ENCODE results near the gene BCAR3. TPM values are rescaled to one million over a fixed set of nuclear protein-coding genes. Genes with fewer than 3 reads are reported as not detected.

BCAR3 gene
- total RNA-seq, 1 donor from 2014 or later = 16.6 TPM

DNA sequence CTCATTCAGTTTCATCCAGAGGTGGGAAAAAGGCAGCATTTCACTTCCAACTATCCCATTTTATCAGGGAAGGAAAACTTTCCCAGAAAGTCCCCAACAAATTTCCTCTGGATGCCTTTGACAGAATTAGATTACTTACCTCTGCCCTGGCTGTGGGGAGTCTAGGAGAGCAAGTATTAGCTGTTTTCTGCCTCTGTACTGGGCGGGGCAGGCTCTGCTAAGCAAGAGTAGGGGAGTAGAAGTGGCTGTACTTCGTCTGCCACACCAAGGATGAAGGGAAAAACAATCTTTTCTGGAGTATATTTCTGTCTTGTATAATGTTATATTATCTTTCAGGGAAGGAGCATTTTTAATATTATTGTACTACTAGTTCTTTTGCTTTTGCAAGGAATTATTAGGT is 155.2 kb downstream of the BCAR3 start:
- H3K36me3 Mint-ChIP-seq = peaks cover 40% of the 10 kb centered on the region
- TF ChIP-seq, protein P1, sequence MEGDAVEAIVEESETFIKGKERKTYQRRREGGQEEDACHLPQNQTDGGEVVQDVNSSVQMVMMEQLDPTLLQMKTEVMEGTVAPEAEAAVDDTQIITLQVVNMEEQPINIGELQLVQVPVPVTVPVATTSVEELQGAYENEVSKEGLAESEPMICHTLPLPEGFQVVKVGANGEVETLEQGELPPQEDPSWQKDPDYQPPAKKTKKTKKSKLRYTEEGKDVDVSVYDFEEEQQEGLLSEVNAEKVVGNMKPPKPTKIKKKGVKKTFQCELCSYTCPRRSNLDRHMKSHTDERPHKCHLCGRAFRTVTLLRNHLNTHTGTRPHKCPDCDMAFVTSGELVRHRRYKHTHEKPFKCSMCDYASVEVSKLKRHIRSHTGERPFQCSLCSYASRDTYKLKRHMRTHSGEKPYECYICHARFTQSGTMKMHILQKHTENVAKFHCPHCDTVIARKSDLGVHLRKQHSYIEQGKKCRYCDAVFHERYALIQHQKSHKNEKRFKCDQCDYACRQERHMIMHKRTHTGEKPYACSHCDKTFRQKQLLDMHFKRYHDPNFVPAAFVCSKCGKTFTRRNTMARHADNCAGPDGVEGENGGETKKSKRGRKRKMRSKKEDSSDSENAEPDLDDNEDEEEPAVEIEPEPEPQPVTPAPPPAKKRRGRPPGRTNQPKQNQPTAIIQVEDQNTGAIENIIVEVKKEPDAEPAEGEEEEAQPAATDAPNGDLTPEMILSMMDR (conservative IDR thresholded peaks at IDR 0.05) = no peak
- H3K4me3 Mint-ChIP-seq = no peak overlapping the region
- peaks cover 6% of the 10 kb centered on the region for H3K4me1 Mint-ChIP-seq (ENCODE audit: unreplicated experiment)
- peak overlapping the region; percentile 16 for H3K27ac Mint-ChIP-seq
- no peaks in the 10 kb centered on the region for H3K9me3 Mint-ChIP-seq
- no peaks in the 10 kb centered on the region for H3K27me3 Mint-ChIP-seq
- DNase-seq (ENCODE audit: extremely low spot score, unreplicated experiment) = no peak

DNA sequence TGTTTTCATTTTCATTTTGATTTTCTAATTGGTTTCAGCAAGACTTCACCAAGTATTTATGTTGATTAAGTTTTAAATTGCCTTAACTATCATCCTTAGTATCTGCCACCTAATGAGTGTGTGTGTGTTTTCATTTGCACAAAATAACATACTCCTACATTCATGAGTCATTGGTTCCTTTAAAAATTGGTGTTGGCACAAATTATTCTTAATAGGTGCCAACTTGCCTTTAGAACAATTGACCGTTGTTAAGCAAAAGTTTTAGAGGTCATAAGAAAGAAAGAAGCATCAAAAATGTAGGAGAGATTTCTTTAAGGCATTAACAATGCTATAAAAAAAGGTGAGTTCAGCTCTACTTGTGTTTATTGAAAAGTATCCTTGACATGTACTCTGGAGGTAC is 156.2 kb downstream of the BCAR3 start:
- DNase-seq (ENCODE audit: extremely low spot score, unreplicated experiment) = no peak
- TF ChIP-seq, protein P1 (conservative IDR thresholded peaks at IDR 0.05) = no peak
- H3K27me3 Mint-ChIP-seq = no peaks in the 10 kb centered on the region
- no peak overlapping the region for H3K4me3 Mint-ChIP-seq
- H3K4me1 Mint-ChIP-seq (ENCODE audit: unreplicated experiment) = peaks cover 6% of the 10 kb centered on the region
- H3K9me3 Mint-ChIP-seq = no peaks in the 10 kb centered on the region
- peaks cover 39% of the 10 kb centered on the region for H3K36me3 Mint-ChIP-seq
- H3K27ac Mint-ChIP-seq = no peak overlapping the region

DNA sequence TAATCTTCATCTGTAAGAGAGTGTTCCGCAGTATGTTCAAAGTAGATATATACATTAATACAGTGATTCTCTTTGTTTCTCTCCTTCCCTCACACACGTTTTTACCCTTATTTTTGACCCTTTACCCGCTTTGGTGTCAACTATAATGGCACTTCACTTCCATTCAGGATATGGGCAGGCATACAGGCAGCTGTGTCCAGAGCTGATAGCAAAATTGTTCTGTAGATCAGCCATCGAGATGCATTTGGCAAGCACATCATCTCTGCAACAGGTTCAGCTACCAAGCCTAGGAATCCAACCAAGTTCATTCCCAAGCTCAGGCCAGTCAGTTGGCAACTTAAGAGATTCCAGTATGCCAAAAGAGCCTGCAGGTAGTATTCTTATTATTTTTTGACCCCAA is 158.9 kb downstream of the BCAR3 start:
- no peak for DNase-seq (ENCODE audit: extremely low spot score, unreplicated experiment)
- no peak overlapping the region for H3K27ac Mint-ChIP-seq
- H3K9me3 Mint-ChIP-seq = no peaks in the 10 kb centered on the region
- peaks cover 36% of the 10 kb centered on the region for H3K36me3 Mint-ChIP-seq
- H3K27me3 Mint-ChIP-seq = no peaks in the 10 kb centered on the region
- H3K4me1 Mint-ChIP-seq (ENCODE audit: unreplicated experiment) = peaks cover 10% of the 10 kb centered on the region
- TF ChIP-seq, protein P1 (conservative IDR thresholded peaks at IDR 0.05) = no peak
- H3K4me3 Mint-ChIP-seq = no peak overlapping the region

DNA sequence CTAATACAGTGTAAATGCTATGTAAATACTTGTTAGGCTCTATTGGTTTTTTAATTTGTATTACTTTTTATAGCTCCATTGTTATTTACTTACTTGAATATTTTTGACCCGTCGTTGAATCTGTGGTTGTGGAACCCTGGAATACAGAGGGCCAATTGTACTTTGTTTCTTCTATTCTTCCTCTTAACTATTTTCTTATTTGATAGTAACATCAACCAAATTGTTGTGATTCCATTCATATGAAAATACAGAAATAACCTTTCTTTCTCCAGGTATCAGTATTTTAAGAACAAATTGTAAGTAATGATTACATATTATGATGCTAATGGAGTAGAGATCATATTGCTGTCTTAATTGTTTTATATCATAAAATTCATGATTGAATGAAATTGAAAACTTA is 160.0 kb downstream of the BCAR3 start:
- DNase-seq (ENCODE audit: extremely low spot score, unreplicated experiment) = no peak
- peaks cover 12% of the 10 kb centered on the region for H3K4me1 Mint-ChIP-seq (ENCODE audit: unreplicated experiment)
- TF ChIP-seq, protein P1 (conservative IDR thresholded peaks at IDR 0.05) = no peak
- H3K27ac Mint-ChIP-seq = no peak overlapping the region
- H3K4me3 Mint-ChIP-seq = no peak overlapping the region
- peaks cover 39% of the 10 kb centered on the region for H3K36me3 Mint-ChIP-seq
- H3K27me3 Mint-ChIP-seq = no peaks in the 10 kb centered on the region
- no peaks in the 10 kb centered on the region for H3K9me3 Mint-ChIP-seq

DNA sequence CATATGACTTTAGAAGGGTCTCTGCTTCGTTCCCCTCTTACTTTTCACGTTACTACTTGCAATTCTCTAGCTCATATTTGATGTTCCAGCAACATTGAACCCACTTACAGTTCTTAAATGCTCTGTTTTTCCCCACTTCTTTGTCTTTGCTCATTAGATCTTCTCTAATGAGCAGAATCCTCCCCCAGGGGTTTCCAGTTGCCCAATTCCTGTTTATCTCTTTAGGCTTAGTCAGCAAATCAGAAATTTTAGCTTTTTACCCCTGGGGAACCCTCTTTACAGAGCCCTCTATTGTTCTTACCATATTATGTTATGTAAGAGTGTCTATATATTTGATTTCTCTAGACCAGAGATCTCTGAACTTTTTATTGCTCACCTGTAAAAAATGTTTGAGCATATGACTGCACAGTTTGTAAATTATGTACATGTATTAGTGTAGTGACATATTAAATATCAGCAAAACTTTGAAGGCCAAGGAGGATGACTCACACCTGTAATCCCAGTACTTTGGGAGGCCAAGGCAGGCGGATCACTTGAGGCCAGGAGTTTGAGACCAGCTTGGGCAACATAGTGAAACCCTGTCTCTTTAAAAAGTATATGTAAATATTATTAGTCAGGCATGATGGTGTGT is 162.3 kb downstream of the BCAR3 start:
- TF ChIP-seq, protein P1 (conservative IDR thresholded peaks at IDR 0.05) = no peak
- Mint-ChIP-seq H3K4me3 (no peak overlapping the region), H3K27ac (peak overlapping the region; percentile 67)

More for the DNA sequence above, 162.3 kb downstream of the BCAR3 start:
- Mint-ChIP-seq H3K4me1 (ENCODE audit: unreplicated experiment) (peaks cover 12% of the 10 kb centered on the region), H3K36me3 (peaks cover 35% of the 10 kb centered on the region), H3K27me3 (no peaks in the 10 kb centered on the region), H3K9me3 (no peaks in the 10 kb centered on the region)
- no peak for DNase-seq (ENCODE audit: extremely low spot score, unreplicated experiment)

Measured in type B pancreatic cell (in vitro differentiated cells).